OCI-LY1 (cell line): ENCODE results near the gene TMEM229B.

Experiments used
- EZH2 ChIP-seq: fragments of 200-600 bp; sonication (generic), shearing (Covaris generic); IDR thresholded peaks from 2 replicates; pipeline ENCODE4 v1.8.0; 2017; ENCODE audit warnings: borderline replicate concordance, mixed run types, mild to moderate bottlenecking, antibody characterized with exemption, low read length, moderate library complexity, mixed read lengths
- TF ChIP-seq, protein P1 (sequence below): fragments of 200-600 bp; sonication (generic), shearing (Covaris generic); IDR thresholded peaks from 2 replicates; pipeline ENCODE4 v1.5.1; 2017; ENCODE audit warnings: mild to moderate bottlenecking, antibody characterized with exemption, low read length, moderate library complexity, mixed read lengths

DNA sequence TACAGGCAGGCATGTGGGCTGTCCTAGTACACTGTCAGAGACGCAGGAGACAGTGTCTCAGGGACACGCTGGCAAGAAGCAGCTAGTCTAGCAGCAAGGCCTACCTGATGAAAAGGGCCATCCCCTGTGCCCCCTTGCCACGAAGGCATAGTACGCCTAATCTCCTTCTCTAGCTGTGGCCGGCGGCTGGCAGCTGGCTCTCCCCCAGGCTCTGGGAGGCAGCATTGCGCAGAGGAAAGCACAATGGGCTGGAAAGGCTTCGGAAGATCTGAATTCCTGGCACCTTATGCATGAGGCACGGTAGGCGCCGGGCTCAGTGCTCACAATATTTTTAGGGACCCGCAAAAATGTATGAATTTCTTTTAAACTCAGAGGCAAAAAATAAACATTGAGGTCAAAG is 28.6 kb upstream of the TMEM229B start:
- TF ChIP-seq EZH2: no peak
- TF ChIP-seq, protein P1, sequence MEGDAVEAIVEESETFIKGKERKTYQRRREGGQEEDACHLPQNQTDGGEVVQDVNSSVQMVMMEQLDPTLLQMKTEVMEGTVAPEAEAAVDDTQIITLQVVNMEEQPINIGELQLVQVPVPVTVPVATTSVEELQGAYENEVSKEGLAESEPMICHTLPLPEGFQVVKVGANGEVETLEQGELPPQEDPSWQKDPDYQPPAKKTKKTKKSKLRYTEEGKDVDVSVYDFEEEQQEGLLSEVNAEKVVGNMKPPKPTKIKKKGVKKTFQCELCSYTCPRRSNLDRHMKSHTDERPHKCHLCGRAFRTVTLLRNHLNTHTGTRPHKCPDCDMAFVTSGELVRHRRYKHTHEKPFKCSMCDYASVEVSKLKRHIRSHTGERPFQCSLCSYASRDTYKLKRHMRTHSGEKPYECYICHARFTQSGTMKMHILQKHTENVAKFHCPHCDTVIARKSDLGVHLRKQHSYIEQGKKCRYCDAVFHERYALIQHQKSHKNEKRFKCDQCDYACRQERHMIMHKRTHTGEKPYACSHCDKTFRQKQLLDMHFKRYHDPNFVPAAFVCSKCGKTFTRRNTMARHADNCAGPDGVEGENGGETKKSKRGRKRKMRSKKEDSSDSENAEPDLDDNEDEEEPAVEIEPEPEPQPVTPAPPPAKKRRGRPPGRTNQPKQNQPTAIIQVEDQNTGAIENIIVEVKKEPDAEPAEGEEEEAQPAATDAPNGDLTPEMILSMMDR: no peak
